Suppressor macrophage treated with lipopolysaccharide for 1 hour (primary cell): ENCODE results near the gene SPATA31A1.
"Not testable (repeated sequence)": the region's sequence is repeated elsewhere in the genome, so short reads cannot be mapped to it uniquely, and the experiment has no call there.

Source experiments
- DNase-seq, 3 donors: peaks; one replicate each; pipeline ENCODE4 v3.0.0-alpha.2; 2020 to 2022

The SPATA31A1 gene

GRCh38 chr9:39355369-39355768 is at the start of gene SPATA31A1:
TSS of gene SPATA31A1 (plus strand) at chr9:39355669. CDS start at chr9:39355731, 62 bp downstream.
- DNase-seq, result not testable (repeated sequence)

GRCh38 chr9:39407261-39408204 is 52.1 kb downstream of the SPATA31A1 start:
- not testable (repeated sequence) for DNase-seq

- not testable (repeated sequence) for DNase-seq
These were observed 55.9 kb downstream of the SPATA31A1 start for GRCh38 chr9:39411254-39411940.
